Natural killer cell (primary cell): Measurements from ENCODE around the gene GRB10. TPM values are rescaled to one million over a fixed set of nuclear protein-coding genes. Genes with fewer than 3 reads are reported as not detected.

Experiments used
- ATAC-seq, 3 donors: fragments of 150-1000 bp in 2 of 3; fragments of 200-7000 bp in 1 of 3; cut with Tn5 transposase; 1 replicate in 1 of 3; 2 replicates in 2 of 3; pipeline ENCODE4 v1.10.0; 2021; ENCODE audit warnings: mild to moderate bottlenecking in 2 of 3, moderate library complexity in 2 of 3
- DNase-seq, 2 donors: peaks; one replicate each; pipeline versions ENCODE4 v3.0.0 to v3.0.0-alpha.2; 2013 to 2021; ENCODE audit warnings: mixed read lengths in 1 of 2
- H3K27ac ChIP-seq: one replicate; pipeline ENCODE4 v1.5.1; 2013; ENCODE audit warnings: mild to moderate bottlenecking, low read length
- H3K27me3 ChIP-seq: one replicate; pipeline ENCODE4 v1.6.1; 2013; ENCODE audit warnings: low read length; ENCODE audit not compliant: control insufficient read depth, insufficient read depth
- H3K36me3 ChIP-seq: one replicate; pipeline ENCODE4 v1.6.1; 2013; ENCODE audit warnings: low read length; ENCODE audit not compliant: control insufficient read depth, insufficient read depth
- H3K4me1 ChIP-seq: one replicate; pipeline ENCODE4 v1.6.1; 2013; ENCODE audit warnings: low read length; ENCODE audit not compliant: control insufficient read depth, insufficient read depth
- H3K4me3 ChIP-seq: one replicate; pipeline ENCODE4 v1.5.1; 2013; ENCODE audit warnings: low read length
- H3K9me3 ChIP-seq: one replicate; pipeline ENCODE4 v1.6.1; 2013; ENCODE audit warnings: low read length; ENCODE audit not compliant: control insufficient read depth, insufficient read depth
- H3K27ac Mint-ChIP-seq, 2 donors: one replicate each; pipeline ENCODE4 v1.8.0; 2022; ENCODE audit warnings: mild to moderate bottlenecking in 2 of 2, mixed read lengths in 2 of 2, moderate library complexity in 1 of 2
- H3K27me3 Mint-ChIP-seq, 2 donors: one replicate each; pipeline ENCODE4 v1.8.0; 2022; ENCODE audit warnings: low read depth in 2 of 2, mixed read lengths in 2 of 2
- H3K36me3 Mint-ChIP-seq: one replicate; pipeline ENCODE4 v1.8.0; 2022; ENCODE audit warnings: mixed read lengths
- H3K4me1 Mint-ChIP-seq, 2 donors: one replicate each; pipeline ENCODE4 v1.8.0; 2022; ENCODE audit warnings: mixed read lengths in 2 of 2
- H3K4me3 Mint-ChIP-seq: one replicate; pipeline ENCODE4 v1.8.0; 2022; ENCODE audit warnings: mild to moderate bottlenecking, moderate library complexity, mixed read lengths
- H3K9me3 Mint-ChIP-seq, 2 donors: one replicate each; pipeline ENCODE4 v1.8.0; 2022; ENCODE audit warnings: mixed read lengths in 2 of 2
- CTCF ChIP-seq: fragments of 200-600 bp; IDR thresholded peaks from one replicate; pipeline ENCODE4 v1.8.0; 2022; ENCODE audit warnings: antibody characterized with exemption
- WGBS: methylation state at CpG from one replicate; pipeline ENCODE4 v1.1.7; 2013; ENCODE audit warnings: missing lambda C conversion rate; ENCODE audit not compliant: insufficient coverage; 5-methylcytosine and 5-hydroxymethylcytosine counted together
- intact Hi-C: fragments of 100-400 bp; cut with micrococcal nuclease; formaldehyde crosslinking; loops from one replicate; pipeline ENCODE4 v1.14.2; 2022
- total RNA-seq, 4 donors: library from RNA; stranded (reverse); fragments of 120-200 nt in 1 of 4; gene quantifications; one replicate each; pipeline versions ENCODE4 v1.2.3 to v1.2.4, GENCODE V29; 2013 to 2022

Gene GRB10
- total RNA-seq, 3 donors from 2014 or later (not counting 1 experiment from before 2014, with no cell fraction given), result 0.16 to 24.4 (median 1.4) TPM

- TF ChIP-seq CTCF, result no peak
- Histone ChIP-seq H3K27ac (no peak overlapping the region), H3K27me3 (no peaks in the 10 kb centered on the region), H3K36me3 (no peaks in the 10 kb centered on the region), H3K4me3 (no peak overlapping the region), H3K4me1 (no peaks in the 10 kb centered on the region), H3K9me3 (no peaks in the 10 kb centered on the region)
- DNase-seq, result no peak
- no peak for ATAC-seq
- Mint-ChIP-seq H3K9me3 (no peaks in the 10 kb centered on the region), H3K27me3 (peaks cover 13 to 28% of the 10 kb centered on the region in 2 donors), H3K4me1 (peaks cover under 1 to 5% of the 10 kb centered on the region in 2 donors), H3K36me3 (no peaks in the 10 kb centered on the region), H3K27ac (no peak overlapping the region), H3K4me3 (no peak overlapping the region)
- intact Hi-C loops, result no loop called here
Measured at GRCh38 chr7:50827281-50827680, 44.6 kb upstream of the GRB10 start.

- WGBS, result 82% methylated on average over 8 of the region's 8 CpGs
- no peaks in the 10 kb centered on the region for H3K4me1 ChIP-seq
- no peaks in the 10 kb centered on the region for H3K9me3 ChIP-seq
- no peak overlapping the region for H3K4me3 Mint-ChIP-seq
- no peaks in the 10 kb centered on the region for H3K36me3 Mint-ChIP-seq
- peak in 2 of 3 donors; percentile 18 to 33 for ATAC-seq
- no peaks in the 10 kb centered on the region for H3K9me3 Mint-ChIP-seq
- H3K4me1 Mint-ChIP-seq, result no peaks in the 10 kb centered on the region
- no peak for TF ChIP-seq CTCF
- H3K27ac Mint-ChIP-seq, result no peak overlapping the region
- H3K4me3 ChIP-seq, result no peak overlapping the region
- no peak for DNase-seq
- no peaks in the 10 kb centered on the region for H3K27me3 ChIP-seq
- peaks cover 10 to 29% of the 10 kb centered on the region in 2 donors for H3K27me3 Mint-ChIP-seq
- H3K36me3 ChIP-seq, result no peaks in the 10 kb centered on the region
- intact Hi-C loops, result no loop called here
- H3K27ac ChIP-seq, result no peak overlapping the region
Measured at GRCh38 chr7:50826371-50827172, 43.9 kb upstream of the GRB10 start.

- no peaks in the 10 kb centered on the region for H3K9me3 Mint-ChIP-seq
- DNase-seq (no peak), ATAC-seq (no peak)
- no peaks in the 10 kb centered on the region for H3K36me3 ChIP-seq
- no peak overlapping the region for H3K4me3 Mint-ChIP-seq
- no peaks in the 10 kb centered on the region for H3K36me3 Mint-ChIP-seq
- H3K4me1 Mint-ChIP-seq, result no peaks in the 10 kb centered on the region
- no peaks in the 10 kb centered on the region for H3K27me3 ChIP-seq
- no peak overlapping the region for H3K27ac ChIP-seq
- intact Hi-C loops, result no loop called here
- TF ChIP-seq CTCF, result no peak
- H3K4me3 ChIP-seq, result no peak overlapping the region
- H3K4me1 ChIP-seq, result no peaks in the 10 kb centered on the region
- WGBS, result 79% methylated on average over 7 of the region's 7 CpGs
- no peak overlapping the region for H3K27ac Mint-ChIP-seq
- no peaks in the 10 kb centered on the region for H3K9me3 ChIP-seq
- peaks cover 8 to 23% of the 10 kb centered on the region in 2 donors for H3K27me3 Mint-ChIP-seq
Measured at GRCh38 chr7:50825465-50825864, 42.8 kb upstream of the GRB10 start.

GRCh38 chr7:50824882-50825281, 42.2 kb upstream of the GRB10 start:
- H3K9me3 Mint-ChIP-seq, result no peaks in the 10 kb centered on the region
- TF ChIP-seq CTCF, result no peak
- intact Hi-C loops, result no loop called here

More at GRCh38 chr7:50824882-50825281, 42.2 kb upstream of the GRB10 start:
- H3K27me3 Mint-ChIP-seq, result peaks cover 8 to 21% of the 10 kb centered on the region in 2 donors
- H3K9me3 ChIP-seq, result no peaks in the 10 kb centered on the region
- ATAC-seq (no peak), DNase-seq (no peak)
- H3K36me3 ChIP-seq, result no peaks in the 10 kb centered on the region
- WGBS, result 74% methylated on average over 4 of the region's 4 CpGs
- H3K4me3 ChIP-seq, result no peak overlapping the region
- H3K36me3 Mint-ChIP-seq, result no peaks in the 10 kb centered on the region
- no peaks in the 10 kb centered on the region for H3K4me1 ChIP-seq
- no peaks in the 10 kb centered on the region for H3K27me3 ChIP-seq
- H3K4me1 Mint-ChIP-seq, result no peaks in the 10 kb centered on the region
- no peak overlapping the region for H3K27ac Mint-ChIP-seq
- H3K27ac ChIP-seq, result no peak overlapping the region
- H3K4me3 Mint-ChIP-seq, result no peak overlapping the region
